ENCODE measurements around the gene IL34. TPM values are rescaled to one million over a fixed set of nuclear protein-coding genes. Genes with fewer than 3 reads are reported as not detected.

IL34 gene
- total and polyA plus RNA-seq, 2 of the 8 experiments (the other 6 are each of a cell fraction or from before 2014, with no cell fraction given): 4.6 to 5.6 TPM

- Histone ChIP-seq H4K91ac (replicated peaks; ENCODE audit: insufficient read length, low read length) (no peak overlapping the region), H3K4me1 (replicated peaks in 1 of 4; ENCODE audit: control insufficient read depth in 3 of 4, insufficient read depth in 4 of 4, low read length in 3 of 4) (peaks cover 0 to 3% (median 0%) of the 10 kb centered on the region in 4 experiments; a peak in 1 of 7 replicates), H3K79me1 (ENCODE audit: low read depth, low read length) (no peaks in the 10 kb centered on the region; the same call in 1 of the 2 replicates), H3K4ac (replicated peaks; ENCODE audit: insufficient read length, low read depth, low read length) (no peak overlapping the region), H3K4me2 (ENCODE audit: insufficient read depth in 1 of 2, low read depth in 2 of 2, low read length in 2 of 2) (no peak overlapping the region), H2AK5ac (ENCODE audit: low read depth, low read length) (no peak overlapping the region), H3K27me3 (replicated peaks in 1 of 4; ENCODE audit: control insufficient read depth in 3 of 4, extremely low read depth in 1 of 4, insufficient read depth in 3 of 4, low read length in 3 of 4) (0 out of 7 replicates have a peak, but pooled peaks cover 0 to 2% (median 0%) of the 10 kb centered on the region in 4 experiments), H2BK12ac (ENCODE audit: low read depth, low read length) (no peak overlapping the region; the same call in 1 of the 2 replicates), H2BK15ac (ENCODE audit: low read length) (no peak overlapping the region), H3K18ac (ENCODE audit: extremely low read depth, low read length) (no peak overlapping the region; the same call in none of the 2 replicates), H4K8ac (ENCODE audit: extremely low read depth, insufficient read depth, low read length) (no peak overlapping the region), H3K23ac (ENCODE audit: insufficient read length) (no peak overlapping the region), H2AFZ (ENCODE audit: low read length) (no peak overlapping the region), H4K20me1 (replicated peaks in 1 of 2; ENCODE audit: control insufficient read depth in 1 of 2, insufficient read depth in 2 of 2, low read length in 2 of 2) (no peaks in the 10 kb centered on the region), H3K4me3 (ENCODE audit: extremely low read depth in 1 of 4, insufficient read depth in 2 of 4, low read depth in 3 of 4, low read length in 4 of 4) (no peak overlapping the region), H3K14ac (ENCODE audit: insufficient read length) (no peak overlapping the region), H3K56ac (replicated peaks; ENCODE audit: insufficient read length, low read depth, low read length) (no peak overlapping the region), H3K9me3 (ENCODE audit: insufficient read depth in 2 of 2, low read depth in 1 of 2, low read length in 1 of 2) (no peaks in the 10 kb centered on the region), H2BK120ac (replicated peaks; ENCODE audit: low read depth, low read length) (no peak overlapping the region), H4K5ac (ENCODE audit: insufficient read length, low read depth, low read length) (no peak overlapping the region), H2BK5ac (ENCODE audit: low read depth, low read length) (no peak overlapping the region), H3K9ac (replicated peaks in 1 of 4; ENCODE audit: extremely low read depth in 1 of 4, low read depth in 3 of 4, low read length in 3 of 4) (no peak overlapping the region), H2BK20ac (ENCODE audit: low read length) (peak overlapping the region; percentile 34; the same call in 1 of the 2 replicates), H3K36me3 (ENCODE audit: control insufficient read depth in 2 of 4, insufficient read depth in 4 of 4, low read length in 3 of 4) (no peaks in the 10 kb centered on the region; a peak in 1 of 8 replicates), H3K79me2 (ENCODE audit: control insufficient read depth in 1 of 2, insufficient read depth in 2 of 2, low read length in 2 of 2) (no peaks in the 10 kb centered on the region), H3K23me2 (ENCODE audit: low read depth, low read length) (no peaks in the 10 kb centered on the region), H3K27ac (ENCODE audit: low read depth, low read length) (no peak overlapping the region)
- ChIA-PET POLR2A (ENCODE audit: partially characterized antibody) (interaction anchor here (0.8 to 8.7 kb wide), 6 partner anchors 10 to 44 kb away, joined by 3 to 75 read pairs (median 20); no protein-coding TSS in a partner anchor), CTCF (ENCODE audit: partially characterized antibody) (interaction anchor here (0.6 to 1.8 kb wide), 2 partner anchors 46 to 1522 kb away, joined by 3 read pairs; no protein-coding TSS in a partner anchor)
- no peak for FAIRE-seq
- DNase-seq (ENCODE audit: low read depth in 1 of 2, low spot score in 2 of 2): no peak
- 80% methylated on average over 7 of the region's 7 CpGs; no CpG with 5 or more reads in 1 of the 2 experiments for WGBS, 2 experiments (ENCODE audit: extremely low coverage in 1 of 2, insufficient coverage in 1 of 2, insufficient read length in 1 of 2, insufficient replicate concordance in 2 of 2, low coverage in 1 of 2, low lambda C conversion rate in 2 of 2, missing lambda C conversion rate in 1 of 2)
- TF ChIP-seq HDAC2 (IDR thresholded peaks at IDR 0.05; ENCODE audit: borderline replicate concordance in 1 of 2, low read depth in 2 of 2, low read length in 2 of 2) (no peak), JUN (IDR thresholded peaks at IDR 0.05; ENCODE audit: low read depth, low read length) (no peak), SIN3A (conservative IDR thresholded peaks at IDR 0.05 in 1 of 2, IDR thresholded peaks at IDR 0.05 in 1 of 2; ENCODE audit: low read depth in 1 of 2, low read length in 2 of 2) (no peak), NANOG (IDR thresholded peaks at IDR 0.05; ENCODE audit: insufficient read depth, low read depth, low read length, poor library complexity, severe bottlenecking) (no peak), BACH1 (IDR thresholded peaks at IDR 0.05; ENCODE audit: low read length) (no peak), SAP30 (IDR thresholded peaks at IDR 0.05; ENCODE audit: insufficient read depth, insufficient replicate concordance, low read length) (no peak), SP1 (IDR thresholded peaks at IDR 0.05; ENCODE audit: low read depth, low read length) (no peak), TAF1 (IDR thresholded peaks at IDR 0.05; ENCODE audit: low read depth, low read length) (no peak), RBBP5 (IDR thresholded peaks at IDR 0.05; ENCODE audit: borderline replicate concordance, low read depth, low read length) (no peak), CEBPB (IDR thresholded peaks at IDR 0.05; ENCODE audit: low read depth, low read length) (no peak)
These were observed 37.8 kb upstream of the IL34 start for GRCh38 chr16:70608521-70608920.

Data from H1 (cell line).